GM18498 (cell line): ENCODE results near the gene GIPR.
"Not testable (repeated sequence)": the region's sequence is repeated elsewhere in the genome, so short reads cannot be mapped to it uniquely, and the experiment has no call there.

Experiments
- ATAC-seq: cut with Tn5 transposase; IDR thresholded peaks from one replicate; pipeline ENCODE4 v1.9.1; 2021; ENCODE audit warnings: mild to moderate bottlenecking, moderate library complexity; ENCODE audit not compliant: unreplicated experiment

The GIPR gene

GRCh38 chr19:45667620-45668341 is at the start of gene GIPR:
Gene GIPR (plus strand): TSS chr19:45668221. CDS start chr19:45669521, 1,300 bp downstream.
- ATAC-seq, result no peak

GRCh38 chr19:45621389-45621788 is 46.6 kb upstream of the GIPR start:
- ATAC-seq, result no peak

DNA sequence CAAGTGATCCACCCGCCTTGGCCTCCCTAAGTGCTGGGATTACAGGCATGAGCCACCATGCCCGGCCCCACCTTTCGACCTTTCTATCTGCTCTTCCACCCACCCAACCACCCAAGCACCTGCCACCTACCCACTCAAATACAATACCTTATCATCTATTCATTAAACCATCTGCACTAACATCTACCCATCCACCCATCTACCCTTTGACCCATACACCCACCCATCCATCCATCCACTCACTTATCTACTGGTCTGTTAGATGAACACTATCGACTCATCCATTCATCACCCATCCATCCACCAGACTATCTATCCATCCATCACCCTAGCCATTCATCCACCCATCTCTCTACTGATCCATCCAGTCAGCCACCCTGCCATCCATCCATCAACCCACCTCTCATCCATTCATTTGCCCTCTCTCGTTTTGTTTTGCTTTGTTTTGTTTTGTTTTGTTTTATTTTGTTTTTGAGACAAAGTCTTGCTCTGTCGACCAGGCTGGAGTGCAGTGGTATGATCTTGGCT is 46.0 kb upstream of the GIPR start:
- ATAC-seq, result no peak

- no peak for ATAC-seq
These were observed 44.0 kb upstream of the GIPR start for GRCh38 chr19:45623984-45624383.

GRCh38 chr19:45628219-45628618 is 39.8 kb upstream of the GIPR start:
- not testable (repeated sequence) for ATAC-seq

DNA sequence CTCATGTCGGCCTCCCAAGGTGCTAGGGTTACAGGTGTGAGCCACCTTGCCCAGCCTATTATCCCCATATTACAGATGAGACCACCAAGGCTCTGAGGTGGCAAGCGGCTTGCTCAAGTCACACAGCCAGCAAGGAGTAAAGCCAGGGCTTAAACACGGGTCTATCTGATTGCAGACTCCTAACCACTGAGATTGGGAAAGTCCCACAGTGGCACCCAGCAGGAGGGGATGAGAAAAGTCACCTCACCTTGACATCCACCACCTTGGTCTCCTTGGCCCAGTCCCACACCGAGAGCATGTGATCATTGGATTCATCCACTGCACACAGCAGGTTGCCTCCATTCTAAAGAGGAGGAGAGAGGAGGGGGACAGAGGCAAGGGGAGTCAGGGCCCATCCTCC is 38.3 kb upstream of the GIPR start:
- ATAC-seq, result no peak

GRCh38 chr19:45630463-45630862 is 37.6 kb upstream of the GIPR start:
- ATAC-seq, result no peak

DNA sequence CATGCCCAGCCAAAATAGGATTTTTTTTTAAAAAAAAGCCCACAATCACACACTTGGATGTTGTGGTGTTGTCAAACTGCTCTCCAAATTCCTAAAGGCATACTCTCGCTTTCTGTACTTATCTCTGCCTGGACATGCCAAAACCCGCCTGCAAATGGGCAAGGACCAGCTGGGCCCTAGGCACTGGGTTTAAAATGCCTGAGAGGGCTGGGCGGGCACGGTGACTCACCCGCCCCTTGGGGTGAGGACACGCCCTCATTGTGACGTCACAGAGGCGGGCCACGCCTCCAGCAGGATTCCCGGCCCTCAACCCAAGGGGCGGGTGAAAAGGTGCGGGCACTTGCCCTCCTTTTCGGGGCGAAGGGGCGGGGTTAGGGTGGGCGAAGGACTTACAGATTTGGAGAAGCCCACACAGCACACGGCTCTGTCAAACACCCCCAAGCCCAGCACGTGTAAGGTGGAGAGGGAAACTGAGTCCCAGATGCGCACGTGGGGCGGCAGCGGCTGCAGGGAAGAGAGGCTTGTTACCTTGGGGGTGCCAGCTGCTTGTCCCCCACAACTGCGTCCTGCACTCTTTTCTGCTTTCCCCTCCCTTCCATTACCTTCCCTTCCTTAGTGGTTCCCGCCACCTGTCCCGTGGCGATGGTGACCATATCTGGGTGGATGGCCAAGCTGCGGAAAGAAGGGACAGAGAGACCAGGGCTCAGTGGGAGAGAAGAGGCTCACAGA is 35.4 kb upstream of the GIPR start:
- ATAC-seq, result no peak

GRCh38 chr19:45636275-45636674 is 31.7 kb upstream of the GIPR start:
- ATAC-seq, result no peak

GRCh38 chr19:45636902-45637301 is 31.1 kb upstream of the GIPR start:
- no peak for ATAC-seq

DNA sequence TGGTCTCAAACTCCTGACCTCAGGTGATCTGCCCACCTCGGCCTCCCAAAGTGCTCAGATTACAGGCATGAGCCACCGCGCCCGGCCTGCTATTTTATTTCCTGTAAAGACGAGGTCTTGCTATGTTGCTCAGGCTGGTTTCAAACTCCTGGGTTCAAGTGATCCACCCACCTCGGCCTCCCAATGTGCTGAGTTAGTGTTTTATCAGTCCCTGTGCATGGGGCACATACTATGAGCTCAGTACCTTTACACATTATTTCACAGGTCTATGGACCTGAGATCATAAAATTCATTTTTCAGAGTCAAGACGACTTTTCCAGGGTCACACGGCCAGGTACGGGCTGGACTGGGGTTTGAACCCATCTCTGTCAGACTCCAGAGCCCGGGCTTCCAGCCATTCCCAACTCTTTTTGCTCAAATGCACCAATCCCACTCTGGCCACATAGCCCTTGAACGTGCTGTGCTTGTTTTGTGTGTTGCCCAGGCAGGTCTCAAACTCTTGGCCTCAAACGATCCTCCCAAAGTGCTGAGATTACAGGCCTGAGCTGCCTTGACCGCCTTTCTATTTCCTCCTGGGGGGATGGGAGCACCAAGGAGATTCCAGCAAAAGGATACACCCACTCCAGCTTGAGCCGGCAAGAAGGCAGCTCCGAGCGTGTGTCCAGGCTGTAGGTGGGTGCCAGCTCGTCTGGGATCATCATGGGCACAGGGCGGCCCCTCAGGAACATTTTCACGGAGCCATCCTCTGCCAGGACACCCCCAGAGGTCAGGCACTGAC is 29.9 kb upstream of the GIPR start:
- ATAC-seq, result no peak

GRCh38 chr19:45638930-45639729 is 28.9 kb upstream of the GIPR start, which contains the start of gene EML2:
Gene EML2 (minus strand): TSS chr19:45639397. CDS start chr19:45639376, 21 bp downstream.
- no peak for ATAC-seq

- ATAC-seq, result no peak
These were observed 27.2 kb upstream of the GIPR start for GRCh38 chr19:45640849-45641273.

DNA sequence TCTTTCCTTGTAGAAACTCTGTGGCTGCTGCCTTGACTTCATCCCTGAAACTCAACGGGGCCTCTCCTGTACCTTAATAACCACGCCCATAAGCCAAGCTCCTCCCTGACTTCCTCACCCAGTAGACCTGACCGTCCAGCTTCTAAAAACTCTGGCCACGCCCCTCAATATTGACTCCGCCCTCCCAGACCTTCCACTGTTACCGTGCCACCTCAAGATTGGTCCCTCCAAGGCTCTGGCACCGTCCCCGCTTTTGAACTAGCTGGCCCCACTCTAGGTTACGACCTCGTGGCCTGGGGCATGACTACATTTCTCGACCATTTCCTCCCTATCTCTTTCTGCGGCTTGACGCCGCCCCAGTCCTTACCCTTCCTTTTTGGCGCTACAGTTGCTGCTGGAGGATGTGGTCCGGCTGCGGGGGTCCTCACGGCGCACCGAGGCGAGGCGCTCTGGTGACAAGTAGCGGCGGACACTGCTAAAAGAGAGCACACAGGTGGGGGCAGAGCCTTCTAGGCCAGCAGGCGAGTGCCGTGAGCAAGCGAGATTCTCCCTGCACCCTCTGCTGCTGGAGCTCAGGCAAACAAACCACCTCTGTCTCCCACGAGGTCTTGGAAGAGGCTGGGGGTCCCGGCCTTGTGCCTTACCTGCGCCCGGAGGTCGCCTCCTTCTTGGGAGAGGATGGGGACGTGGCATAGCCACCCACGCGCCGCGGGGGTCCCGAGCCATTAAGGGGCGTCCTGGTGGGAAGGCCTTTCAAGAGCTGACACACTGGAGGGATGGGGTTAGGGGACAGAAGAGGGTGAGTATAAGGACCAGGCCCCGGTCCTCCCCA is 26.5 kb upstream of the GIPR start:
- peak; percentile 40 for ATAC-seq

DNA sequence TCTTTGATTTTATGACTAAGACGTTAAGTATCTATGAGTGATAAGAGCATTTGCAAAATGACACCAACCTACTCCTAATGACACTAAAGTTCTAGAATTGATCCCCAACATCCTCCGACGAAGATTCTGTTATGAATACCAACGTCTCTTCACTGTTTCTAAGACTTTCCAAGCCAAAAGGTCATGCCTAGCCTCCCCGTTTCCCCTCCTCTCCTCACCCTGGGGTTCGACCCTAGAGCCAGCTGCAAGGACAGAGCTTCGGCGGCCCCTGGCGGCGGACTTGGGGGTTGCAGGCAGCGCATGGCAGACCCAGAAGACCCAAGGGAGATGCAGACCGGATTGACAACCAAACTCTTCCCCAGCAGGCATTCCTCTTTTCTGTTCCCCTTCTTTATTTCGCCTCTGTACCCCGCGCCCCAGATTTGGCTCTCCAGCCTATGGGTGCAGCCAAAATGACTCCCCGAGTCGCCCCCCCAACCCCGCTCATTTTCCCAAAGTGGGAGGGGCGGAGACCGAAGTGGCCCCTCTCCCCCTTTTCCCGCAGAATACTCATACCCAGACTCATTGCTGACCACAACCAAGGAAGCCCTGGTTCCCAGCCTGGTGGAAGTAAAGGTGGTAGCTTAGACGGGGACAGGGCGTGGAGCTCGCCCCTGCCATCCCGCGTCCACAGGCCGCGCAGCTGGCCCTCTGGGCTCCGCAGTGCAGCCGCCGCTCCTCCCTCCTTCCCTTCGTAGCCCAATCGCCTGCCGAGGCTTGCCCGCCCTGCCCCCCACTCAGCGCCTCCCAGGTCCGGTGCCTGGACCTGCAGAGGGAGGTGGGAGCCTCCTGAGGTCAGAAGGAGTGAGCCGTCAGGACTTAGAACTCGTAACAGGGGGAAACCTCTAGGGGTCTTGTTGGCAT is 24.7 kb upstream of the GIPR start:
- no peak for ATAC-seq

DNA sequence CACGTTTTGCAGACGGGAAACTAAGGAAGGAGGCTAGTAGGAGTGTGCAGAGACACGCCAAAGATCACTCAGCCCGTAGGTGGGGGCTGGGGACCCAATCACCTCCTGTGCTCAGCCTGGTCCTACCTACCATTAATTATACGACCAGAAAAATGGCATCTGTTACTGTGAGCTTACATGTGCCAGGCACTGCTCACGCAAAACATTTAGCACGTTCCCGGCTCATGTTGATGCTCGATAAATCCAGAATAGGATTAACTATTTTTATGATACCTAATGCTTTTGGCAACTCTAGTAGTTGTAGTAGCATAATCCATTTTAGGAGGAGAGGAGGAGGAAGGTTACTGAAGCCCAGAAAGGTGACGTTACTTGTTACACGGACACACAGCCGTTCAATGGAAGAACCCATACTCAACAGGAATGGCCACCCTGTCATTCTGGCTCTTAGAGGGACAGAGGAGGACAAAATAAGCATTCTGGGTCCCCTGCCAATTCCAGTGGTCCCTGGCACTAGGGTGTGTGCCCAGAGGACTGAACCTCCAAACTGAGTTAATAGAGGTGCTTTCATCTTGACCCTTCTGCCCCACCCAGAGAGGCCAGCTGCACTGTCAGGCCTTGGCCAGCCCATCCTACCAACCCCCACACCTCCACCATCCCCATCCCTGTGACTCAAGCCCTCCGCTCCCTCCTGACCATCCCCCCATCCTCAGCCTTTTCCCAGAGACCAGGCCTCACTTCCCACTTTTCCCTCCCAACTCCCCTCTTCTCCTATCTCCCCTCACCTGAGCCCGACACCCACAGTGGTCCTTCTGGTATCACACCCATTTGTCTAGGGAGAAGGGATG is 23.9 kb upstream of the GIPR start:
- no peak for ATAC-seq

DNA sequence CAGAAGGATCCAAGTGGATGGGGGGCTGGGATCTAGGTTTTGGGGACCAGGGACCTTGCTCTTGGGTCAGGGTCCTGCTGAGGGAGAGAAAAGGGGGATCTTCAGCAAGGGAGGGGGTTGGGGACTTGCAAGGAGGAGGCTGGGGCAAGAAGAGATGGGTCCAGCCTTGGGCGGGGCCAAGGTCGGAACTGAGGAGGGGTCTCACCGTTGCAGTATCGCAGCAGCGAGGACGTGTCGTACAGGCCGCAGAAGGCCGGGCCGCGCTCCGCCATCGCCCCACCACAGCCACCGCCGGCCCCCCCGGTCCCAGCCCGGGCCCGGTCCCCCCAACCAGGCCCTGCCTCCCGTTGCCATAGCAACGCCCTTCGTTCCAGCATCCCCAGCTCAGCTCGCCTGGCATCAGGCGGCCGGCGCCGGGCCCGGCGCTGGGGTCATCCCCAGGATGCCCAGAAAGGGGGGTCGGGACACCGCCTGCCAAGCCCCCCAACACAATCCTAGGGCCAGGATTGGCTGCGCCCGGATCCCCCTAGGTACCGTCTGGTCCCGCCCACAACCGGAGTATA is 22.9 kb upstream of the GIPR start:
- ATAC-seq, result no peak
